ENCODE data around the gene TBC1D14. TPM values are rescaled to one million over a fixed set of nuclear protein-coding genes. Genes with fewer than 3 reads are reported as not detected.

TBC1D14 gene
- total and polyA plus RNA-seq, 9 of the 15 experiments (the other 6 are each of a cell fraction or from before 2014, with no cell fraction given): 2.1 to 59.6 (median 44.8) TPM

DNA sequence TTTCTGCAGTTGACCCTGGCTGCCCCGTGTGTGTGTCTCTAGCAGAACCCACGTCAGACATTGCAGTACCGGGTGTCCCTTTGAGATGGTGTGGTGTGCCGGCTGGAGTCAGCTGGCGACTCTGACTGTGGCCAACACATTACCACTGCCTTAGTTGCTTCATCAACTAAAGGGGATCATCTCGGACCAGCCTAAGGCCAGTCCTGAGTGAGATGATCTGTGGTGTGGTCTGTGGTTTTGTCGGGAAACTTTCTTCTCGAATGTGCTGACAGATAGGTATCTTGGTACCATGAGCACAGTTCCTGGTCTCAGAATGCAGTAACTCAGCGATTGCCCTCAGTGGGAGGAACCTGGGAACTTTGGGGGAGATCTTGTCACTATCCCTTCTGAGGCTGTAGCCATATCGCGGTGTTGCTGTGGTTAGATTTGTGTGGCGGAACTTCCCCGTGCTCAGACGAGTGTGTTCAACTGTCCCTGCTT lies 15.8 kb downstream of the TBC1D14 start (continued):
- TF ChIP-seq ZBTB26 (CRISPR knock-in tag; IDR thresholded peaks at IDR 0.05) (no peak), RFX7 (CRISPR knock-in tag; IDR thresholded peaks at IDR 0.05) (no peak), SPI1 (IDR thresholded peaks at IDR 0.05; ENCODE audit: borderline replicate concordance, low read depth, low read length) (0 out of 2 replicates have a peak, but pooled peaks have one; percentile 26), MCM2 (IDR thresholded peaks at IDR 0.05; ENCODE audit: low read depth) (no peak), DNMT1 (IDR thresholded peaks at IDR 0.05) (no peak), SIN3A (IDR thresholded peaks at IDR 0.05; ENCODE audit: borderline replicate concordance in 2 of 2, control insufficient read depth in 1 of 2, low read depth in 2 of 2, low read length in 2 of 2) (no peak), EP400 (IDR thresholded peaks at IDR 0.05) (no peak), ZC3H8 (IDR thresholded peaks at IDR 0.05) (no peak), PKNOX1 (IDR thresholded peaks at IDR 0.05) (peak; percentile 40; the same call in 1 of the 2 replicates), HIVEP1 (CRISPR knock-in tag; IDR thresholded peaks at IDR 0.05) (no peak), ZNF584 (CRISPR knock-in tag; IDR thresholded peaks at IDR 0.05; ENCODE audit: low read depth) (0 out of 2 replicates have a peak, but pooled peaks have one; percentile 16), KHSRP (IDR thresholded peaks at IDR 0.05) (no peak), CBFA2T3 (IDR thresholded peaks at IDR 0.05) (peak; percentile 56; the same call in 1 of the 2 replicates), CBFA2T2 (conservative IDR thresholded peaks at IDR 0.05) (0 out of 2 replicates have a peak, but pooled peaks have one; percentile 23), HDAC1 (IDR thresholded peaks at IDR 0.05) (0 out of 4 replicates have a peak, but pooled peaks of 1 of the 2 experiments have one; percentile 12)
- TF ChIP-seq, protein P1, sequence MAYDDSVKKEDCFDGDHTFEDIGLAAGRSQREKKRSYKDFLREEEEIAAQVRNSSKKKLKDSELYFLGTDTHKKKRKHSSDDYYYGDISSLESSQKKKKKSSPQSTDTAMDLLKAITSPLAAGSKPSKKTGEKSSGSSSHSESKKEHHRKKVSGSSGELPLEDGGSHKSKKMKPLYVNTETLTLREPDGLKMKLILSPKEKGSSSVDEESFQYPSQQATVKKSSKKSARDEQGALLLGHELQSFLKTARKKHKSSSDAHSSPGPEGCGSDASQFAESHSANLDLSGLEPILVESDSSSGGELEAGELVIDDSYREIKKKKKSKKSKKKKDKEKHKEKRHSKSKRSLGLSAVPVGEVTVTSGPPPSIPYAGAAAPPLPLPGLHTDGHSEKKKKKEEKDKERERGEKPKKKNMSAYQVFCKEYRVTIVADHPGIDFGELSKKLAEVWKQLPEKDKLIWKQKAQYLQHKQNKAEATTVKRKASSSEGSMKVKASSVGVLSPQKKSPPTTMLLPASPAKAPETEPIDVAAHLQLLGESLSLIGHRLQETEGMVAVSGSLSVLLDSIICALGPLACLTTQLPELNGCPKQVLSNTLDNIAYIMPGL (CRISPR knock-in tag; IDR thresholded peaks at IDR 0.05): no peak
- TF ChIP-seq, protein P2, sequence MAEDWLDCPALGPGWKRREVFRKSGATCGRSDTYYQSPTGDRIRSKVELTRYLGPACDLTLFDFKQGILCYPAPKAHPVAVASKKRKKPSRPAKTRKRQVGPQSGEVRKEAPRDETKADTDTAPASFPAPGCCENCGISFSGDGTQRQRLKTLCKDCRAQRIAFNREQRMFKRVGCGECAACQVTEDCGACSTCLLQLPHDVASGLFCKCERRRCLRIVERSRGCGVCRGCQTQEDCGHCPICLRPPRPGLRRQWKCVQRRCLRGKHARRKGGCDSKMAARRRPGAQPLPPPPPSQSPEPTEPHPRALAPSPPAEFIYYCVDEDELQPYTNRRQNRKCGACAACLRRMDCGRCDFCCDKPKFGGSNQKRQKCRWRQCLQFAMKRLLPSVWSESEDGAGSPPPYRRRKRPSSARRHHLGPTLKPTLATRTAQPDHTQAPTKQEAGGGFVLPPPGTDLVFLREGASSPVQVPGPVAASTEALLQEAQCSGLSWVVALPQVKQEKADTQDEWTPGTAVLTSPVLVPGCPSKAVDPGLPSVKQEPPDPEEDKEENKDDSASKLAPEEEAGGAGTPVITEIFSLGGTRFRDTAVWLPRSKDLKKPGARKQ (CRISPR knock-in tag; IDR thresholded peaks at IDR 0.05): no peak
- TF ChIP-seq, protein P3, sequence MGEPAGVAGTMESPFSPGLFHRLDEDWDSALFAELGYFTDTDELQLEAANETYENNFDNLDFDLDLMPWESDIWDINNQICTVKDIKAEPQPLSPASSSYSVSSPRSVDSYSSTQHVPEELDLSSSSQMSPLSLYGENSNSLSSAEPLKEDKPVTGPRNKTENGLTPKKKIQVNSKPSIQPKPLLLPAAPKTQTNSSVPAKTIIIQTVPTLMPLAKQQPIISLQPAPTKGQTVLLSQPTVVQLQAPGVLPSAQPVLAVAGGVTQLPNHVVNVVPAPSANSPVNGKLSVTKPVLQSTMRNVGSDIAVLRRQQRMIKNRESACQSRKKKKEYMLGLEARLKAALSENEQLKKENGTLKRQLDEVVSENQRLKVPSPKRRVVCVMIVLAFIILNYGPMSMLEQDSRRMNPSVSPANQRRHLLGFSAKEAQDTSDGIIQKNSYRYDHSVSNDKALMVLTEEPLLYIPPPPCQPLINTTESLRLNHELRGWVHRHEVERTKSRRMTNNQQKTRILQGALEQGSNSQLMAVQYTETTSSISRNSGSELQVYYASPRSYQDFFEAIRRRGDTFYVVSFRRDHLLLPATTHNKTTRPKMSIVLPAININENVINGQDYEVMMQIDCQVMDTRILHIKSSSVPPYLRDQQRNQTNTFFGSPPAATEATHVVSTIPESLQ (CRISPR knock-in tag; IDR thresholded peaks at IDR 0.05): no peak
- TF ChIP-seq, protein P4, sequence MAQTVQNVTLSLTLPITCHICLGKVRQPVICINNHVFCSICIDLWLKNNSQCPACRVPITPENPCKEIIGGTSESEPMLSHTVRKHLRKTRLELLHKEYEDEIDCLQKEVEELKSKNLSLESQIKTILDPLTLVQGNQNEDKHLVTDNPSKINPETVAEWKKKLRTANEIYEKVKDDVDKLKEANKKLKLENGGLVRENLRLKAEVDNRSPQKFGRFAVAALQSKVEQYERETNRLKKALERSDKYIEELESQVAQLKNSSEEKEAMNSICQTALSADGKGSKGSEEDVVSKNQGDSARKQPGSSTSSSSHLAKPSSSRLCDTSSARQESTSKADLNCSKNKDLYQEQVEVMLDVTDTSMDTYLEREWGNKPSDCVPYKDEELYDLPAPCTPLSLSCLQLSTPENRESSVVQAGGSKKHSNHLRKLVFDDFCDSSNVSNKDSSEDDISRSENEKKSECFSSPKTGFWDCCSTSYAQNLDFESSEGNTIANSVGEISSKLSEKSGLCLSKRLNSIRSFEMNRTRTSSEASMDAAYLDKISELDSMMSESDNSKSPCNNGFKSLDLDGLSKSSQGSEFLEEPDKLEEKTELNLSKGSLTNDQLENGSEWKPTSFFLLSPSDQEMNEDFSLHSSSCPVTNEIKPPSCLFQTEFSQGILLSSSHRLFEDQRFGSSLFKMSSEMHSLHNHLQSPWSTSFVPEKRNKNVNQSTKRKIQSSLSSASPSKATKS (CRISPR knock-in tag; IDR thresholded peaks at IDR 0.05): no peak

Measured in K562 (cell line).